Neural cell (in vitro differentiated cells): ENCODE results near the gene PPM1G.
A peak's percentile ranks its signal among the peaks of the same experiment; 100 is the strongest.

Source experiments
- CTCF ChIP-seq: fragments of 450-650 bp; IDR thresholded peaks from 2 replicates; pipeline ENCODE4 v1.5.1; 2014; ENCODE audit warnings: antibody characterized with exemption, mild to moderate bottlenecking, moderate library complexity; ENCODE audit not compliant: poor library complexity, severe bottlenecking
- EZH2 ChIP-seq: fragments of 200-600, 300-800 bp; shearing (Covaris generic), sonication (generic); IDR thresholded peaks from 2 replicates; pipeline ENCODE4 v1.6.1; 2014; ENCODE audit warnings: antibody characterized with exemption, low read length, borderline replicate concordance, mild to moderate bottlenecking; ENCODE audit not compliant: insufficient read depth, poor library complexity, severe bottlenecking
- MXI1 ChIP-seq: fragments of 450-650 bp; conservative IDR thresholded peaks from 2 replicates; pipeline ENCODE4 v1.6.1; 2014; ENCODE audit warnings: antibody characterized with exemption, mild to moderate bottlenecking; ENCODE audit not compliant: poor library complexity, severe bottlenecking
- RAD21 ChIP-seq: fragments of 450-650 bp; conservative IDR thresholded peaks from 2 replicates; pipeline ENCODE4 v1.6.1; 2014; ENCODE audit warnings: antibody characterized with exemption, mild to moderate bottlenecking, moderate library complexity
- REST ChIP-seq: IDR thresholded peaks from 2 replicates; pipeline ENCODE4 v1.6.1; 2012; ENCODE audit warnings: borderline replicate concordance
- SMC3 ChIP-seq: fragments of 450-650 bp; conservative IDR thresholded peaks from 2 replicates; pipeline ENCODE4 v1.6.1; 2014; ENCODE audit warnings: antibody characterized with exemption, mild to moderate bottlenecking, moderate library complexity; ENCODE audit not compliant: poor library complexity
- TAF1 ChIP-seq: IDR thresholded peaks from 2 replicates; pipeline ENCODE4 v1.6.1; 2012; ENCODE audit warnings: low read depth

GRCh38 chr2:27356382-27357181 lies 52.8 kb downstream of the PPM1G start, which contains the start of gene GTF3C2:
- TF ChIP-seq EZH2 = no peak
- peak; percentile 56 for TF ChIP-seq TAF1
- peak; percentile 35 for TF ChIP-seq REST
- peak; percentile 19 for TF ChIP-seq CTCF
- TF ChIP-seq RAD21 = no peak
- no peak for TF ChIP-seq SMC3
- TF ChIP-seq MXI1 = peak; percentile 99
